Measurements from ENCODE around the gene FIGNL2. TPM values are rescaled to one million over a fixed set of nuclear protein-coding genes. Genes with fewer than 3 reads are reported as not detected.

FIGNL2 gene
- total and polyA plus RNA-seq, 4 donors, result 0.06 to 0.70 (median 0.33) TPM

- no peak for DNase-seq (ENCODE audit: low spot score)
- Histone ChIP-seq H3K27ac (ENCODE audit: low read depth in 1 of 2, low read length in 2 of 2) (no peak overlapping the region), H3K9ac (ENCODE audit: low read depth in 1 of 2, low read length in 2 of 2) (no peak overlapping the region), H3K4me3 (ENCODE audit: low read depth in 1 of 3, low read length in 3 of 3) (no peak overlapping the region), H3K27me3 (ENCODE audit: control insufficient read depth in 4 of 4, insufficient read depth in 4 of 4, low read length in 3 of 4) (no peaks in the 10 kb centered on the region), H3K36me3 (ENCODE audit: control insufficient read depth in 4 of 4, insufficient read depth in 3 of 4, low read depth in 1 of 4, low read length in 3 of 4) (peaks cover 0 to 7% (median 3%) of the 10 kb centered on the region in 4 donors), H3K9me3 (ENCODE audit: control insufficient read depth in 4 of 4, low read length in 3 of 4) (no peaks in the 10 kb centered on the region), H3K4me1 (ENCODE audit: control insufficient read depth in 4 of 4, insufficient read depth in 4 of 4, low read length in 3 of 4) (peaks cover 0 to 14% (median 4%) of the 10 kb centered on the region in 4 donors)
- WGBS, result 85% methylated on average over 13 of the region's 13 CpGs
- TF ChIP-seq REST (IDR thresholded peaks at IDR 0.05) (no peak), NR2F2 (IDR thresholded peaks at IDR 0.05) (no peak), MAX (IDR thresholded peaks at IDR 0.05) (no peak), ATF3 (IDR thresholded peaks at IDR 0.05) (no peak), EGR1 (IDR thresholded peaks at IDR 0.05; ENCODE audit: low read depth in 2 of 2) (no peak), SP1 (IDR thresholded peaks at IDR 0.05) (no peak), HNF4G (IDR thresholded peaks at IDR 0.05) (no peak), HNF4A (conservative IDR thresholded peaks at IDR 0.05) (no peak), TAF1 (conservative IDR thresholded peaks at IDR 0.05) (no peak), RXRA (IDR thresholded peaks at IDR 0.05) (no peak), CTCF (IDR thresholded peaks at IDR 0.05; ENCODE audit: low read depth, low read length, missing input control) (no peak), GABPA (IDR thresholded peaks at IDR 0.05 in 1 of 2, conservative IDR thresholded peaks at IDR 0.05 in 1 of 2) (no peak), FOXA2 (IDR thresholded peaks at IDR 0.05) (no peak), YY1 (IDR thresholded peaks at IDR 0.05) (no peak), FOXA1 (IDR thresholded peaks at IDR 0.05) (no peak), RAD21 (IDR thresholded peaks at IDR 0.05) (no peak)
These were observed 37.0 kb downstream of the FIGNL2 start for GRCh38 chr12:51811203-51812202.

- DNase-seq (ENCODE audit: low spot score), result no peak
- Histone ChIP-seq H3K36me3 (ENCODE audit: control insufficient read depth in 4 of 4, insufficient read depth in 3 of 4, low read depth in 1 of 4, low read length in 3 of 4) (peaks cover 0 to 9% (median 3%) of the 10 kb centered on the region in 4 donors), H3K4me3 (ENCODE audit: low read depth in 1 of 3, low read length in 3 of 3) (no peak overlapping the region), H3K27me3 (ENCODE audit: control insufficient read depth in 4 of 4, insufficient read depth in 4 of 4, low read length in 3 of 4) (no peaks in the 10 kb centered on the region), H3K4me1 (ENCODE audit: control insufficient read depth in 4 of 4, insufficient read depth in 4 of 4, low read length in 3 of 4) (peaks cover 0 to 5% (median 2%) of the 10 kb centered on the region in 4 donors), H3K27ac (ENCODE audit: low read depth in 1 of 2, low read length in 2 of 2) (no peak overlapping the region), H3K9ac (ENCODE audit: low read depth in 1 of 2, low read length in 2 of 2) (no peak overlapping the region), H3K9me3 (ENCODE audit: control insufficient read depth in 4 of 4, low read length in 3 of 4) (no peaks in the 10 kb centered on the region)
- WGBS, result 89% methylated on average over 3 of the region's 3 CpGs
- TF ChIP-seq REST (IDR thresholded peaks at IDR 0.05) (no peak), FOXA1 (IDR thresholded peaks at IDR 0.05) (no peak), ATF3 (IDR thresholded peaks at IDR 0.05) (no peak), EGR1 (IDR thresholded peaks at IDR 0.05; ENCODE audit: low read depth in 2 of 2) (no peak), YY1 (IDR thresholded peaks at IDR 0.05) (no peak), TAF1 (conservative IDR thresholded peaks at IDR 0.05) (no peak), JUND (IDR thresholded peaks at IDR 0.05) (no peak), MAX (IDR thresholded peaks at IDR 0.05) (no peak), RXRA (IDR thresholded peaks at IDR 0.05) (no peak), NR2F2 (IDR thresholded peaks at IDR 0.05) (no peak), ZBTB33 (IDR thresholded peaks at IDR 0.05) (no peak)
These were observed 39.3 kb downstream of the FIGNL2 start for GRCh38 chr12:51809193-51809592.
